GM13976 (cell line): ENCODE measurements around the gene CD276.
"Not testable (repeated sequence)": the region's sequence is repeated elsewhere in the genome, so short reads cannot be mapped to it uniquely, and the experiment has no call there.

ENCODE experiments used
- DNase-seq: peaks from one replicate; pipeline ENCODE4 v3.0.0; 2012; ENCODE audit warnings: low spot score
- in situ Hi-C: fragments of 300-500 bp; cut with MboI; formaldehyde crosslinking; loops from one replicate; pipeline ENCODE4 v1.12.0; 2022; ENCODE audit warnings: low sequenced_read_pairs, mixed read lengths, inconsistent platforms; ENCODE audit not compliant: unreplicated experiment
- TF ChIP-seq, protein P1 (sequence below): IDR thresholded peaks from 2 replicates; pipeline ENCODE4 v1.5.1; 2012; ENCODE audit warnings: borderline replicate concordance, mild to moderate bottlenecking; ENCODE audit not compliant: insufficient read depth; ENCODE audit errors: extremely low read depth, missing control alignments, control extremely low read depth

The CD276 gene

DNA sequence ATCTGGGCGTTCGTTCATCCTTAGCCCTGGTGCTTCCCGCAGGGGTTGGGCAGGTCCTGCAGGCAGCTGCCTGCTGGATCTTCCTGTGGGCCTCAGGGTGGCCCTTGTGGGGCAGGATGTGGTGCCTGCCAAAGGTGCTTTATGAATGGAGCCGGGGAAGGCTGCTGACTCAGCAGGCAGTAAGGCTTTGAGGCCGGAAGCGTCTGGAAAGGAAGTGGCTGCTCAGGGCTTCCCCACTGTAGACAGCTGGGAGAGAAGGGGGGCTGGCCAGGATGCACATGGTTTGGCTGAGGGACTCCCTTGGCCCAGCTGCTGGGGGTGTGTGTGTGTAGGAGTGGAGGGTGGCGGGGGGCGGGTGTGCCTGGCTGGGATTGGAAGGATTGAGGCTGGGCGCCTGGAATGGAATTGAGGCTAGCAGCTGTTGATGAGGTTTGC lies 12.9 kb downstream of the CD276 start:
- in situ Hi-C loops, result loop anchor here (10.0 to 25.0 kb wide), 3 partner anchors 62 to 385 kb away; partner anchors contain the start of gene NPTN
- TF ChIP-seq, protein P1, sequence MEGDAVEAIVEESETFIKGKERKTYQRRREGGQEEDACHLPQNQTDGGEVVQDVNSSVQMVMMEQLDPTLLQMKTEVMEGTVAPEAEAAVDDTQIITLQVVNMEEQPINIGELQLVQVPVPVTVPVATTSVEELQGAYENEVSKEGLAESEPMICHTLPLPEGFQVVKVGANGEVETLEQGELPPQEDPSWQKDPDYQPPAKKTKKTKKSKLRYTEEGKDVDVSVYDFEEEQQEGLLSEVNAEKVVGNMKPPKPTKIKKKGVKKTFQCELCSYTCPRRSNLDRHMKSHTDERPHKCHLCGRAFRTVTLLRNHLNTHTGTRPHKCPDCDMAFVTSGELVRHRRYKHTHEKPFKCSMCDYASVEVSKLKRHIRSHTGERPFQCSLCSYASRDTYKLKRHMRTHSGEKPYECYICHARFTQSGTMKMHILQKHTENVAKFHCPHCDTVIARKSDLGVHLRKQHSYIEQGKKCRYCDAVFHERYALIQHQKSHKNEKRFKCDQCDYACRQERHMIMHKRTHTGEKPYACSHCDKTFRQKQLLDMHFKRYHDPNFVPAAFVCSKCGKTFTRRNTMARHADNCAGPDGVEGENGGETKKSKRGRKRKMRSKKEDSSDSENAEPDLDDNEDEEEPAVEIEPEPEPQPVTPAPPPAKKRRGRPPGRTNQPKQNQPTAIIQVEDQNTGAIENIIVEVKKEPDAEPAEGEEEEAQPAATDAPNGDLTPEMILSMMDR, result no peak
- DNase-seq, result peak; percentile 84

DNA sequence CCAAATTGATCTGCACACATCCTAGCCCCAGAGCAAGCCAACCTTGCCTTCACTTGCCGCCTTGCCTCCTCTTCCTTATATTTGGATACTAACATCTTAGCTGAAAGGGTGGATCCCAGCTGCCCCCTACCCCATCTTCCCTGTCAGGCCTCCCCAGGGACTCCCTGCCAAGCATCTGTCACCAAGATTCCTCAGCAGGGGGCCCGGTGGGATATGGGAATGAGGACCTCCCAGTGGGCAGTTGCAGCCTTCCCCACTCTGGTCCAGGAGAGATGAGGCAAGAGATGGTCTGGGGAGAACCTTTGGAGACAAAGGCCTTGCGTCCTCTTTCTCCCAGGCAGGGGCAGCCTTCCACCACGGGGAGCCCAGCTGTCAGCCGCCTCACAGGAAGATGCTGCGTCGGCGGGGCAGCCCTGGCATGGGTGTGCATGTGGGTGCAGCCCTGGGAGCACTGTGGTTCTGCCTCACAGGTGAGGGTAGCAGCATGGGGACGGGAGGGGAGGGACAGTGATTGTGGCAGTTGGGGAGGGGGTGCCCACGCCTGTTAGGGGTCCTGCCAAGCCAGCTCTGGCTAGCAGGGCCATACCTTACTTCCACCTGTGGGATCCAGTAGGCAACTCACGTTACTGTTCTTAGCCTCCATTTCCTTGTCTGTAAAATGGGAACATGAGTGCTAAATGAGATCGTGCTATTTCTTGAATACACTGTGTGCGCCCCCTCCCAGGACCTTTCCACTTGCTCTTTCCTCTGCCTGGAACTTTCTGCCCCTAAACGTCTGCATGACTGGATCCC lies 15.3 kb downstream of the CD276 start:
- TF ChIP-seq, protein P1, result no peak
- in situ Hi-C loops, result loop anchor here (10.0 to 25.0 kb wide), 3 partner anchors 65 to 387 kb away; partner anchors contain the start of gene NPTN
- no peak for DNase-seq

DNA sequence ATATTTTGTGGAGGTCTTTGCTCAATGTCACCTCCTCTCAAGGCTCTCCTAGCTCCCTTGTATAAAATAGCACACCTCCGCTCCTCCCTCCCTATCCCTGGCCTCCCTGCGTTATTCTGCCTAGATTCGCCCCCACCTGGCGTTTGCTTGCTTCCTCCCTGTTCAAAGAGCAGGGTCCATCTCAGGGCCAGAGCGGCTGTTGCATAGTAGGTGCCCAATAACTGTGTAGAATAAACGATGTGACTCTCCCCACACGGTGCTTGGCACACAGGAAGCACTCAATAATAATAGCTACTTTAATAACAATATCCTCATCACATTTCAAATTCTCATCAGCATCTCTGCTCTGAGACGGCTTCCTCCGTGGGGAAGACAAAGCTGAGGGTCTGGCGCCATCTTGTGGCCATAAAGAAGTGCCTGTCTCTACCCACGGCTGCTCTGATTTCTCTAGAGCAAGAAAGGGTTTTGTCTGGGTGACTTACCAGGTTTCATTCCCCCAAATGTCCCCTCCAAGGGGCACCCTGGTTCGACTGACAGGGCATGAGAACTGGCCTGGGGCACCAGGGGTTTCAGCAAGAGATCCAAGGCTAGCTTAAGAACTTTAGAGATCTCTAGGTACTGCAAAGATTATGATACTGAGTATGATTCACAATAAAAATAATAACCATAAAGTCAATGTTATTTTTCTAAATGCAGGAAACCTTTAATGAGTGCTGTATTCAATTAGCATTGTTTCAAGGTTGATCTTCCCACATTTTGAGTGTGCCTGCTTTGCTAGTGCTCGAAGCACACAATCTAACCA lies 16.1 kb downstream of the CD276 start:
- TF ChIP-seq, protein P1, result peak; percentile 70
- in situ Hi-C loops, result no loop called here
- DNase-seq, result peak; percentile 83

DNA sequence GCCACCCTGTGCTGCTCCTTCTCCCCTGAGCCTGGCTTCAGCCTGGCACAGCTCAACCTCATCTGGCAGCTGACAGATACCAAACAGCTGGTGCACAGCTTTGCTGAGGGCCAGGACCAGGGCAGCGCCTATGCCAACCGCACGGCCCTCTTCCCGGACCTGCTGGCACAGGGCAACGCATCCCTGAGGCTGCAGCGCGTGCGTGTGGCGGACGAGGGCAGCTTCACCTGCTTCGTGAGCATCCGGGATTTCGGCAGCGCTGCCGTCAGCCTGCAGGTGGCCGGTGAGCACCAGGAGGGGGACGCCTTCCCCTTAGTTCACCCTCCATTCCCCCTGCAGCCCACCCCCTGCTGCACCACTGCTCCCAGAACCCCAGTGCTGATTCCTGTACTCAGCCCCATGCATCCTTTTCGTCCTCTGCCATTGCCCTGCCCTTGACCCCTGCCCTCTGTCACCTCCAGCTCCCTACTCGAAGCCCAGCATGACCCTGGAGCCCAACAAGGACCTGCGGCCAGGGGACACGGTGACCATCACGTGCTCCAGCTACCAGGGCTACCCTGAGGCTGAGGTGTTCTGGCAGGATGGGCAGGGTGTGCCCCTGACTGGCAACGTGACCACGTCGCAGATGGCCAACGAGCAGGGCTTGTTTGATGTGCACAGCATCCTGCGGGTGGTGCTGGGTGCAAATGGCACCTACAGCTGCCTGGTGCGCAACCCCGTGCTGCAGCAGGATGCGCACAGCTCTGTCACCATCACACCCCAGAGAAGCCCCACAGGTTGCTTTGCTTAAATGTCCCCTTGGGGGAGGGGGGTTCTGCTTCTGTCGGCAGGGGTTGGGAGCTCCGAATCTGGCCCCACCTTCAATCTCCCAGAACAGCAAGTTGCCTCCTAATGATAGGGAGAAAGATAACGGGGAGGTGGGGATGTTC lies 18.4 kb downstream of the CD276 start:
- in situ Hi-C loops, result not testable (repeated sequence)

DNA sequence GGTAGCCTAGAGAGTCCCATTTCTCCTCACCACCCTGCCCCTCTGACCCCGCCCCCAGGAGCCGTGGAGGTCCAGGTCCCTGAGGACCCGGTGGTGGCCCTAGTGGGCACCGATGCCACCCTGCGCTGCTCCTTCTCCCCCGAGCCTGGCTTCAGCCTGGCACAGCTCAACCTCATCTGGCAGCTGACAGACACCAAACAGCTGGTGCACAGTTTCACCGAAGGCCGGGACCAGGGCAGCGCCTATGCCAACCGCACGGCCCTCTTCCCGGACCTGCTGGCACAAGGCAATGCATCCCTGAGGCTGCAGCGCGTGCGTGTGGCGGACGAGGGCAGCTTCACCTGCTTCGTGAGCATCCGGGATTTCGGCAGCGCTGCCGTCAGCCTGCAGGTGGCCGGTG lies 19.4 kb downstream of the CD276 start:
- in situ Hi-C loops, DNase-seq: not testable (repeated sequence)

More for the DNA sequence above, 18.4 kb downstream of the CD276 start:
- not testable (repeated sequence) for DNase-seq

DNA sequence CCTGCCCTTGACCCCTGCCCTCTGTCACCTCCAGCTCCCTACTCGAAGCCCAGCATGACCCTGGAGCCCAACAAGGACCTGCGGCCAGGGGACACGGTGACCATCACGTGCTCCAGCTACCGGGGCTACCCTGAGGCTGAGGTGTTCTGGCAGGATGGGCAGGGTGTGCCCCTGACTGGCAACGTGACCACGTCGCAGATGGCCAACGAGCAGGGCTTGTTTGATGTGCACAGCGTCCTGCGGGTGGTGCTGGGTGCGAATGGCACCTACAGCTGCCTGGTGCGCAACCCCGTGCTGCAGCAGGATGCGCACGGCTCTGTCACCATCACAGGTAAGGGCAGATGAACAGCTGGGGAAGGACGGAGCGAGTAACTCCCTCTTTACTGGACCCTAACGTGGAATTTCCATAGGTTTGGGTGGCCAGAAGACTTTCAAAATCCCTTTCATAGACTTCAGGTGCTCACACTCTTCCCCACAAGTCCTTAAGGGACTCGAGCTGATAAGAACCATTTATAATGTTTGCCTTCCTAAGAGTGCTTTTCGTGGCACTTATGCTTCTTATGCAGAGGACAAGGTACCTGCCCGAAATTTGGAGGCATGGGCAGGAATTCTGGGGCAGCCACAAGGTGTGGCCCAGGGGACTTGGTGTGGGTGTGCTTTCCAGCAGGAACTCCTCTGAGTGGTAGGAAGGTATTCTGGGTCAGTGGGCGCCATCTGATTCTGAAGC lies 20.1 kb downstream of the CD276 start:
- in situ Hi-C loops, DNase-seq: not testable (repeated sequence)

DNA sequence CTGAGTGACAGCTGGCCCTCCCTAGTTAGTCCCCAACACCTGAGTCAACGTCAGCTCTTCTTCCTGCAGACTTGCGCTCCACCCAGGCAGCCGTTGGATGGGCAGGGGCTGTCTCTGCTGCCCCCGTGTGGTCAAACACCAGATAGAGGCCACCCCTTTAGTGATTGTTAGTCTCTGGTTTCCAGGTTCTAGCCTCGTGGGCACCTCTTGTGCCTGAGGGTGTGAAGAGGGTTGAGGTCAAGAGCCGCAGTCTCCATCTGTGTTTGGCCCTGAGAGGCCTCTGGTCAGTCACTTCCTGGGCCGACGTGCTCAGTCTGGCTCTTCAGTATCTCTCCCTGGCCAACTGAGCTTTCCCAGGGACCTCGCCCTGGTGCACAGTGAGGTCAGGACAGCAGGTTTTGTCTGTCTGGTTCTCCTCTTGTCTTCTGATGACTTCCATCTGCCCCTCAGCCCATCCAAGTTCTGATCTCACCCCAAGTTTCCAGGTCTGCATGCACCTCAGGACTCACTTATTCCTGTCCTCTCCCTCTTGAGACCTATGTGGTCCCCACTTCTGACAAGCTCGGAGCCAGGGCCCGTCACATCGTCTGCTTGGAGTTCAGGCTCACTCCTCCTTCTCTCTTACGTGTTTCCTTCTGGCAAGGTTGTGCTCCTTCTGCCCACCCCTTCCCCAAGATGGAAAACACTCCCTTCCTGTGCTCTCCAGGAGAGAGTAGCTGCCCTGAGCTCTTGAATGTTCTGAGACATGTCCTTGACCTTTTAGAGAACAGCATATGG lies 20.9 kb downstream of the CD276 start:
- TF ChIP-seq, protein P1, result peak; percentile 75
- in situ Hi-C loops, result no loop called here
- DNase-seq, result peak; percentile 83
